HEK293T (cell line): ENCODE measurements around the gene HELZ.

ENCODE experiments used
- BHLHE40 ChIP-seq: fragments of 450-650 bp; IDR thresholded peaks from 2 replicates; pipeline ENCODE4 v1.6.1; 2016; ENCODE audit warnings: mild to moderate bottlenecking, moderate library complexity, borderline replicate concordance
- NFRKB ChIP-seq: fragments of 450-650 bp; IDR thresholded peaks from 2 replicates; pipeline ENCODE4 v1.6.1; 2016; ENCODE audit warnings: mild to moderate bottlenecking, moderate library complexity
- SP1 ChIP-seq: fragments of 450-650 bp; IDR thresholded peaks from 2 replicates; pipeline ENCODE4 v1.6.1; 2017
- SUZ12 ChIP-seq: fragments of 450-650 bp; IDR thresholded peaks from 2 replicates; pipeline ENCODE4 v1.6.1; 2016; ENCODE audit warnings: mild to moderate bottlenecking
- TARDBP ChIP-seq: fragments of 450-650 bp; IDR thresholded peaks from 2 replicates; pipeline ENCODE4 v1.6.1; 2016
- ZNF384 ChIP-seq: fragments of 450-650 bp; IDR thresholded peaks from 2 replicates; pipeline ENCODE4 v1.6.1; 2016

- TF ChIP-seq BHLHE40 = no peak
- TF ChIP-seq SP1 = no peak
- no peak for TF ChIP-seq ZNF384
- TF ChIP-seq NFRKB = no peak
- no peak for TF ChIP-seq TARDBP
- no peak for TF ChIP-seq SUZ12
Measured at GRCh38 chr17:67066717-67067116, 178.3 kb downstream of the HELZ start.
